Natural killer cell (primary cell): ENCODE measurements around the gene TCEAL3. TPM values are rescaled to one million over a fixed set of nuclear protein-coding genes. Genes with fewer than 3 reads are reported as not detected.

Experiments used
- ATAC-seq, 3 donors: fragments of 150-1000 bp in 2 of 3; fragments of 200-7000 bp in 1 of 3; cut with Tn5 transposase; 1 replicate in 1 of 3; 2 replicates in 2 of 3; pipeline ENCODE4 v1.10.0; 2021; ENCODE audit warnings: mild to moderate bottlenecking in 2 of 3, moderate library complexity in 2 of 3
- DNase-seq, 2 donors: peaks; one replicate each; pipeline versions ENCODE4 v3.0.0 to v3.0.0-alpha.2; 2013 to 2021; ENCODE audit warnings: mixed read lengths in 1 of 2
- H3K27ac ChIP-seq: one replicate; pipeline ENCODE4 v1.5.1; 2013; ENCODE audit warnings: mild to moderate bottlenecking, low read length
- H3K27me3 ChIP-seq: one replicate; pipeline ENCODE4 v1.6.1; 2013; ENCODE audit warnings: low read length; ENCODE audit not compliant: control insufficient read depth, insufficient read depth
- H3K36me3 ChIP-seq: one replicate; pipeline ENCODE4 v1.6.1; 2013; ENCODE audit warnings: low read length; ENCODE audit not compliant: control insufficient read depth, insufficient read depth
- H3K4me1 ChIP-seq: one replicate; pipeline ENCODE4 v1.6.1; 2013; ENCODE audit warnings: low read length; ENCODE audit not compliant: control insufficient read depth, insufficient read depth
- H3K4me3 ChIP-seq: one replicate; pipeline ENCODE4 v1.5.1; 2013; ENCODE audit warnings: low read length
- H3K9me3 ChIP-seq: one replicate; pipeline ENCODE4 v1.6.1; 2013; ENCODE audit warnings: low read length; ENCODE audit not compliant: control insufficient read depth, insufficient read depth
- H3K27ac Mint-ChIP-seq, 2 donors: one replicate each; pipeline ENCODE4 v1.8.0; 2022; ENCODE audit warnings: mild to moderate bottlenecking in 2 of 2, mixed read lengths in 2 of 2, moderate library complexity in 1 of 2
- H3K27me3 Mint-ChIP-seq, 2 donors: one replicate each; pipeline ENCODE4 v1.8.0; 2022; ENCODE audit warnings: low read depth in 2 of 2, mixed read lengths in 2 of 2
- H3K36me3 Mint-ChIP-seq: one replicate; pipeline ENCODE4 v1.8.0; 2022; ENCODE audit warnings: mixed read lengths
- H3K4me1 Mint-ChIP-seq, 2 donors: one replicate each; pipeline ENCODE4 v1.8.0; 2022; ENCODE audit warnings: mixed read lengths in 2 of 2
- H3K4me3 Mint-ChIP-seq: one replicate; pipeline ENCODE4 v1.8.0; 2022; ENCODE audit warnings: mild to moderate bottlenecking, moderate library complexity, mixed read lengths
- H3K9me3 Mint-ChIP-seq, 2 donors: one replicate each; pipeline ENCODE4 v1.8.0; 2022; ENCODE audit warnings: mixed read lengths in 2 of 2
- WGBS: methylation state at CpG from one replicate; pipeline ENCODE4 v1.1.7; 2013; ENCODE audit warnings: missing lambda C conversion rate; ENCODE audit not compliant: insufficient coverage; 5-methylcytosine and 5-hydroxymethylcytosine counted together
- intact Hi-C: fragments of 100-400 bp; cut with micrococcal nuclease; formaldehyde crosslinking; loops from one replicate; pipeline ENCODE4 v1.14.2; 2022
- total RNA-seq, 4 donors: library from RNA; stranded (reverse); fragments of 120-200 nt in 1 of 4; gene quantifications; one replicate each; pipeline versions ENCODE4 v1.2.3 to v1.2.4, GENCODE V29; 2013 to 2022
- TF ChIP-seq, protein P1 (sequence below): fragments of 200-600 bp; IDR thresholded peaks from one replicate; pipeline ENCODE4 v1.8.0; 2022; ENCODE audit warnings: antibody characterized with exemption

TCEAL3 gene
- total RNA-seq, 3 donors from 2014 or later (not counting 1 experiment from before 2014, with no cell fraction given) = 6.2 to 8.7 (median 8.4) TPM

DNA sequence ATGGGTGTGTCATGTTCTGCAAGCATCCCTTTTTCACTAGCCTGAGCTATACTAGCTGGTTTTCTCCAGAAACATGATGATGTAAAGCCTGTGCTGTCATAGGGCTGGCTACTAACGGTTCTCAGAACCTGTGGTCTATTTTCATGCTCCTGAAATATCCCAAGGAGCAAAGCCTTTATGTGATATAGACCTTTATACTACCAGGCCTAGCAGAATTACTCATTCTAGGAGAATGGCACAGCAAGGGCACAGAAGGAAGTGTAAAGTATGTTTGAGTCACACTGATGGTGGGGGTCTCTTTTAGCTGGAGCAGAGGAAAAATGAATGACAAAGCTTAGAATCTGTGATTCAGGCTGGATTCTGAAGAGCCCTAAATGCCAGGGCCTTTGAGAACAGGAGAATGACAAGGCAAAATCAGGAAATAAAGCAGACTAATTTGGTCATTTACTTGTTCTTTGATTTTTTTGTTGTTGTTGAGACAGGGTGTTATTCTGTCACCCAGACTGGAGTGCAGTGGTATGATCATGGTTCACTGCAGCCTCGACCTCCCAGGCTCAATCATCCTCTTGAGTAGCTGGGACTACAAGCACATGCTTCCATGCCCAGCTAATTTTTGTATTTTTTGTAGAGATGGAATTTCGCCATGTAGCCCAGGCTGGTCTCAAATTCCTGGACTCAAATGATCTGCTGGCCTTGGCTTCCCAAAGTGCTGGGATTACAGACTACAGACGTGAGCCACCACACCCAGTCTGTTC, 32.8 kb downstream of the TCEAL3 start:
- H3K4me1 Mint-ChIP-seq = no peaks in the 10 kb centered on the region
- no peaks in the 10 kb centered on the region for H3K36me3 ChIP-seq
- intact Hi-C loops = no loop called here
- WGBS = 83% methylated on average over 4 of the region's 4 CpGs
- H3K27ac Mint-ChIP-seq = no peak overlapping the region
- no peaks in the 10 kb centered on the region for H3K4me1 ChIP-seq
- no peaks in the 10 kb centered on the region for H3K27me3 ChIP-seq
- H3K36me3 Mint-ChIP-seq = no peaks in the 10 kb centered on the region
- H3K27ac ChIP-seq = no peak overlapping the region
- TF ChIP-seq, protein P1, sequence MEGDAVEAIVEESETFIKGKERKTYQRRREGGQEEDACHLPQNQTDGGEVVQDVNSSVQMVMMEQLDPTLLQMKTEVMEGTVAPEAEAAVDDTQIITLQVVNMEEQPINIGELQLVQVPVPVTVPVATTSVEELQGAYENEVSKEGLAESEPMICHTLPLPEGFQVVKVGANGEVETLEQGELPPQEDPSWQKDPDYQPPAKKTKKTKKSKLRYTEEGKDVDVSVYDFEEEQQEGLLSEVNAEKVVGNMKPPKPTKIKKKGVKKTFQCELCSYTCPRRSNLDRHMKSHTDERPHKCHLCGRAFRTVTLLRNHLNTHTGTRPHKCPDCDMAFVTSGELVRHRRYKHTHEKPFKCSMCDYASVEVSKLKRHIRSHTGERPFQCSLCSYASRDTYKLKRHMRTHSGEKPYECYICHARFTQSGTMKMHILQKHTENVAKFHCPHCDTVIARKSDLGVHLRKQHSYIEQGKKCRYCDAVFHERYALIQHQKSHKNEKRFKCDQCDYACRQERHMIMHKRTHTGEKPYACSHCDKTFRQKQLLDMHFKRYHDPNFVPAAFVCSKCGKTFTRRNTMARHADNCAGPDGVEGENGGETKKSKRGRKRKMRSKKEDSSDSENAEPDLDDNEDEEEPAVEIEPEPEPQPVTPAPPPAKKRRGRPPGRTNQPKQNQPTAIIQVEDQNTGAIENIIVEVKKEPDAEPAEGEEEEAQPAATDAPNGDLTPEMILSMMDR = no peak
- H3K4me3 Mint-ChIP-seq = no peak overlapping the region
- no peaks in the 10 kb centered on the region for H3K9me3 ChIP-seq
- no peaks in the 10 kb centered on the region for H3K9me3 Mint-ChIP-seq
- no peak for ATAC-seq
- peaks cover 11 to 29% of the 10 kb centered on the region in 2 donors for H3K27me3 Mint-ChIP-seq
- DNase-seq = no peak
- H3K4me3 ChIP-seq = no peak overlapping the region

DNA sequence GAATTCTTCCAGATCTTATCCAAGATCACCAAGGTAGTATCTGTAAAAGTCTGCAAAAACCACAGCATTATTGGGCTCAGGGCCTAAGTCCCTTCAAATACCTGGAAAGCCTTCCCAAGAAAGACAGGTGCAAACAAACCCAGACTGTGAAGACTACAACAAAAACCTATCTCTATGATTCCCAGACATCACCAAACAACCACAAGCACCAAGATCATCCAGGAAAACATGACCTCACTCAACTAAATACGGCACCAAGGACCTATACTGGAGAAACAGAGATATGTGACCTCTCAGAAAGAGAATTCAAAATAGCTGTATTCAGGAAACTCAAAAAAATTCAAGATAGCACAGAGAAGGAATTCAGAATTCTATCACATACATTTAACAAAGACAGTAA, 36.4 kb downstream of the TCEAL3 start:
- Histone ChIP-seq H3K4me1 (no peaks in the 10 kb centered on the region), H3K9me3 (no peaks in the 10 kb centered on the region), H3K4me3 (no peak overlapping the region), H3K36me3 (no peaks in the 10 kb centered on the region), H3K27me3 (no peaks in the 10 kb centered on the region), H3K27ac (no peak overlapping the region)
- no peaks in the 10 kb centered on the region for H3K36me3 Mint-ChIP-seq
- no CpG with 5 or more reads among the region's 1 CpG for WGBS
- H3K4me3 Mint-ChIP-seq = no peak overlapping the region
- peaks cover 16 to 61% of the 10 kb centered on the region in 2 donors for H3K27me3 Mint-ChIP-seq
- TF ChIP-seq, protein P1 = no peak
- DNase-seq = no peak
- no peak overlapping the region for H3K27ac Mint-ChIP-seq
- no peaks in the 10 kb centered on the region for H3K9me3 Mint-ChIP-seq
- no peaks in the 10 kb centered on the region for H3K4me1 Mint-ChIP-seq
- intact Hi-C loops = no loop called here
- ATAC-seq = no peak

DNA sequence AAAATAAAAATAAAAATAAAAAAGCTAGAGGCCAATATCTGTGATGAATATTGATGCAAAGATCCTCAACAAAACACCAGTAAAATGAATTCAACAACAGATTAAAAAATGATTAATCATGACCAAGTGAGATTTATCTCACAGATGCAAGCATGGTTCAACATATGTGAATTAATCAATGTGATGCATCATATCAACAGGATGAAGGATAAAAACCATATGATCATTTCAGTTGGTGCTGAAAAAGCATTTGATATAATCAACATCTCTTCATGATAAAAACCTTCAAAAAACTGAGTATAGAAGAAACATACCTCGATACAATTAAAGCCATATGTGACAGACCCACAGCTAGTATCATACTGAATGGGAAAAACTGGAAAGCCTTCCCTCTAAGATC, 39.9 kb downstream of the TCEAL3 start:
- H3K4me3 Mint-ChIP-seq = no peak overlapping the region
- H3K27ac Mint-ChIP-seq = no peak overlapping the region
- H3K4me1 ChIP-seq = no peaks in the 10 kb centered on the region
- no CpG with 5 or more reads among the region's 1 CpG for WGBS
- H3K4me1 Mint-ChIP-seq = no peaks in the 10 kb centered on the region
- H3K4me3 ChIP-seq = no peak overlapping the region
- TF ChIP-seq, protein P1 = no peak
- no peak overlapping the region for H3K27ac ChIP-seq
- H3K9me3 ChIP-seq = no peaks in the 10 kb centered on the region
- DNase-seq = no peak
- no peaks in the 10 kb centered on the region for H3K9me3 Mint-ChIP-seq
- ATAC-seq = no peak
- no peaks in the 10 kb centered on the region for H3K27me3 ChIP-seq
- H3K27me3 Mint-ChIP-seq = peaks cover 21 to 59% of the 10 kb centered on the region in 2 donors
- no peaks in the 10 kb centered on the region for H3K36me3 ChIP-seq
- intact Hi-C loops = no loop called here
- H3K36me3 Mint-ChIP-seq = no peaks in the 10 kb centered on the region
